ENCODE results near the gene PPP2R3B. TPM values are rescaled to one million over a fixed set of nuclear protein-coding genes. Genes with fewer than 3 reads are reported as not detected.

The PPP2R3B gene
- polyA plus RNA-seq, 4 donors: 16.6 to 37.3 (median 23.2) TPM

Other genes starting within 250 kb of the PPP2R3B start
- 10 to 100 TPM; 20.7 to 35.9 (median 22.6) TPM for gene PLCXD1, start 105.5 kb downstream of the PPP2R3B start, polyA plus RNA-seq (ENCODE audit: insufficient read length in 4 of 4)
- 10 to 100 TPM; 34.7 to 68.3 (median 42.6) TPM for gene GTPBP6, start 68.1 kb downstream of the PPP2R3B start, polyA plus RNA-seq (ENCODE audit: insufficient read length in 4 of 4)
- gene SHOX, start 243.9 kb upstream of the PPP2R3B start, polyA plus RNA-seq (ENCODE audit: insufficient read length in 4 of 4): under 1 TPM in 2 of 4 donors, not detected in 2; 0.18 to 0.25 TPM

Data from left renal pelvis (tissue), 4 donors.